HFFc6 (cell line): ENCODE data around the gene LRFN5. TPM values are rescaled to one million over a fixed set of nuclear protein-coding genes. Genes with fewer than 3 reads are reported as not detected.
"Not testable (repeated sequence)": the region's sequence is repeated elsewhere in the genome, so short reads cannot be mapped to it uniquely, and the experiment has no call there.

Source experiments
- DNase-seq: peaks from one replicate; pipeline ENCODE4 v3.0.0-alpha.2; 2018
- H3K27ac Mint-ChIP-seq: 2 replicates; pipeline ENCODE4 v1.8.0; 2020; ENCODE audit warnings: mild to moderate bottlenecking, mixed read lengths
- H3K27me3 Mint-ChIP-seq: 2 replicates; pipeline ENCODE4 v1.8.0; 2021; ENCODE audit warnings: mild to moderate bottlenecking, moderate library complexity, mixed read lengths; ENCODE audit not compliant: insufficient read depth
- H3K36me3 Mint-ChIP-seq: 2 replicates; pipeline ENCODE4 v1.8.0; 2021; ENCODE audit warnings: low read depth, mixed read lengths
- H3K4me1 Mint-ChIP-seq: 2 replicates; pipeline ENCODE4 v1.8.0; 2020; ENCODE audit warnings: low read depth, mixed read lengths
- H3K4me3 Mint-ChIP-seq: 2 replicates; pipeline ENCODE4 v1.8.0; 2020; ENCODE audit warnings: mild to moderate bottlenecking, moderate library complexity, mixed read lengths
- H3K9me3 Mint-ChIP-seq: 2 replicates; pipeline ENCODE4 v1.8.0; 2020; ENCODE audit warnings: mild to moderate bottlenecking, mixed read lengths
- total RNA-seq, 6 experiments: library from RNA; stranded (reverse); fragmentation: NEBNext Ultra II Directional; extraction: Animal tissue kit (Norgen Biotek cat#: 25700); gene quantifications; 2 replicates in 1 of 6; 3 replicates in 5 of 6; pipeline ENCODE4 v1.2.3, GENCODE V29; 2021
- TF ChIP-seq, protein P1 (sequence below): fragments of 200-600 bp; sonication (generic); IDR thresholded peaks from 2 replicates; pipeline ENCODE4 v1.5.0; 2021; ENCODE audit warnings: antibody characterized with exemption, mild to moderate bottlenecking

LRFN5 gene
- total RNA-seq, 6 experiments from 2014 or later, result not detected

GRCh38 chr14:41718477-41719166 lies 111.9 kb downstream of the LRFN5 start:
- no peaks in the 10 kb centered on the region for H3K4me1 Mint-ChIP-seq
- peaks cover 39% of the 10 kb centered on the region for H3K9me3 Mint-ChIP-seq
- H3K4me3 Mint-ChIP-seq, result no peak overlapping the region
- no peak for DNase-seq
- TF ChIP-seq, protein P1, sequence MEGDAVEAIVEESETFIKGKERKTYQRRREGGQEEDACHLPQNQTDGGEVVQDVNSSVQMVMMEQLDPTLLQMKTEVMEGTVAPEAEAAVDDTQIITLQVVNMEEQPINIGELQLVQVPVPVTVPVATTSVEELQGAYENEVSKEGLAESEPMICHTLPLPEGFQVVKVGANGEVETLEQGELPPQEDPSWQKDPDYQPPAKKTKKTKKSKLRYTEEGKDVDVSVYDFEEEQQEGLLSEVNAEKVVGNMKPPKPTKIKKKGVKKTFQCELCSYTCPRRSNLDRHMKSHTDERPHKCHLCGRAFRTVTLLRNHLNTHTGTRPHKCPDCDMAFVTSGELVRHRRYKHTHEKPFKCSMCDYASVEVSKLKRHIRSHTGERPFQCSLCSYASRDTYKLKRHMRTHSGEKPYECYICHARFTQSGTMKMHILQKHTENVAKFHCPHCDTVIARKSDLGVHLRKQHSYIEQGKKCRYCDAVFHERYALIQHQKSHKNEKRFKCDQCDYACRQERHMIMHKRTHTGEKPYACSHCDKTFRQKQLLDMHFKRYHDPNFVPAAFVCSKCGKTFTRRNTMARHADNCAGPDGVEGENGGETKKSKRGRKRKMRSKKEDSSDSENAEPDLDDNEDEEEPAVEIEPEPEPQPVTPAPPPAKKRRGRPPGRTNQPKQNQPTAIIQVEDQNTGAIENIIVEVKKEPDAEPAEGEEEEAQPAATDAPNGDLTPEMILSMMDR, result no peak
- H3K27me3 Mint-ChIP-seq, result no peaks in the 10 kb centered on the region
- no peak overlapping the region for H3K27ac Mint-ChIP-seq
- no peaks in the 10 kb centered on the region for H3K36me3 Mint-ChIP-seq

DNA sequence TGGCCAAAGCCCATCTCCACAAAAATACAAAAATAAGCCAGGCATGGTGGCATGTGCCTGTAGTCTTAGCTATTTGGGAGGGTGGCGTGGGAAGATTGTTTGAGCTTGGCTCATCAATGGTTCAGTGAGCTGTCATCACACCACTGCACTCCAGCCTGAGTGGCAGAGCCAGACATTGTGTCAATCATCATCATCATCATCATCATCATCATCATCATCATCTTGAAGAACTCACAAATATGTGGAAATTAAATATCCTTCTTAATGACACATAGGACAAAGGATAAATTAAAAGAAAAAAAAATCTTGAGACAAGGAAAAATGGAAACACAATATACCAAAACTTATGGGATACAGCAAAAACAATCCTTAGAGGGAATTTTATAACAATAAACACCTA lies 132.5 kb downstream of the LRFN5 start:
- Mint-ChIP-seq H3K4me3 (no peak overlapping the region), H3K4me1 (no peaks in the 10 kb centered on the region), H3K36me3 (no peaks in the 10 kb centered on the region), H3K27me3 (no peaks in the 10 kb centered on the region), H3K27ac (no peak overlapping the region), H3K9me3 (peaks cover 51% of the 10 kb centered on the region)
- no peak for DNase-seq
- TF ChIP-seq, protein P1, result no peak

DNA sequence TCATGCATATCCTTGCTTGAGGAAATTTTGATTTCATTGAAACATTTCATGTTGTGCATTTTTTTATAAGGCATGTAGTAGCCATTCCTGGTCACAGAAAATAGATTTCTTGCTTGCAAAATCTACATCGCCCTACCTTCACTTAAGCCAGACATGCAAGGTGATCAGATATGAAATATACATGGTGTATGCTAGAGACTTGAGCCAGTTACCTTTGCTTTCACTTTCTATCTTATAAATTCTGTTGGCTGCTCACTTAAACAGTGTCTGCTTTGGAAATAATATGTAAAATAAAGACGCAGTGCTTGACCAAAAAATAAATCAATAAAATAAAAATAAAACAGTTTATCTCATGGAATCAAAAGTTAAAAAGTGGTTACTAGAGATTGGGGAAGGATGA lies 136.5 kb downstream of the LRFN5 start:
- H3K36me3 Mint-ChIP-seq, result no peaks in the 10 kb centered on the region
- TF ChIP-seq, protein P1, result no peak
- H3K27me3 Mint-ChIP-seq, result no peaks in the 10 kb centered on the region
- H3K9me3 Mint-ChIP-seq, result peaks cover 29% of the 10 kb centered on the region
- no peak overlapping the region for H3K4me3 Mint-ChIP-seq
- H3K4me1 Mint-ChIP-seq, result no peaks in the 10 kb centered on the region
- no peak for DNase-seq
- H3K27ac Mint-ChIP-seq, result no peak overlapping the region

GRCh38 chr14:41749429-41749828 lies 142.8 kb downstream of the LRFN5 start:
- Mint-ChIP-seq H3K36me3 (no peaks in the 10 kb centered on the region), H3K27ac (no peak overlapping the region), H3K4me1 (no peaks in the 10 kb centered on the region), H3K9me3 (peaks cover 12% of the 10 kb centered on the region), H3K4me3 (peak overlapping the region; percentile 20; the same call in 1 of the 2 replicates), H3K27me3 (no peaks in the 10 kb centered on the region)
- no peak for DNase-seq
- TF ChIP-seq, protein P1, result no peak

GRCh38 chr14:41750575-41750974 lies 143.9 kb downstream of the LRFN5 start:
- not testable (repeated sequence) for DNase-seq, H3K27me3 Mint-ChIP-seq, H3K27ac Mint-ChIP-seq, H3K4me1 Mint-ChIP-seq, H3K4me3 Mint-ChIP-seq, H3K36me3 Mint-ChIP-seq
- peaks cover 21% of the 10 kb centered on the region for H3K9me3 Mint-ChIP-seq

DNA sequence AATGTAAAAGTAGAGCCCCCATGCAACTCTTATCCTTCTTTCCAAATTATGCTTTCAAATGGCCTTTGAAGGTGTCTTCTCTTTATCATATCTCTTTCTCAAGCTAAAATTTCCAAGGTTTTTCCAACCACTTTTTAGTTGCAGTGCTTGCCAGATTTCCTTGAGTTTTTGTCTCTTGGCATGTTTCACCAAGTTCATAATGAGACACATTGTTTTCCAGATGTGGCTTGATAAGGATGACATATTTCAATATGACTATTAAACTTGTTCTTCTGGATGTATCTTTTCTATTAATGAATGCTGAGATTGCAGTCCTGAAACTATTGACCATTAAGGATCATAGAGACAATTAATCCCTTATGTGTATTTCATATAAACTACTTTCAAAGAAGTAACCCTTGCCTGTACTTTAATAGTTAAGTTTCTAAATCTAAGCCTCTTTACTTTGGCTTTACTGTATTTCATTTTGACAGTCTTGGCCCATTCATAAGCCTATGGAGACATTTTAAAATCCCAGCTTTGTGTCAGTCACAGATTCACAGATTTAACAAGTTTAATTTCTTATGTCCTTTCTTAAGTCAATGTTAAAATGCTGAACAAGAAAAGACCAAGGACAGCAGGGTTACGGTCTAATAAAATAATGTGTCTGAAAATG lies 151.5 kb downstream of the LRFN5 start:
- Mint-ChIP-seq H3K36me3 (no peaks in the 10 kb centered on the region), H3K4me1 (no peaks in the 10 kb centered on the region), H3K27me3 (peaks cover 2% of the 10 kb centered on the region; the same call in 1 of the 2 replicates), H3K4me3 (no peak overlapping the region), H3K27ac (no peak overlapping the region), H3K9me3 (peaks cover 42% of the 10 kb centered on the region)
- TF ChIP-seq, protein P1, result no peak
- DNase-seq, result no peak
